HG03558 (cell line): ENCODE measurements around the gene TH.
"Not testable (repeated sequence)": the region's sequence is repeated elsewhere in the genome, so short reads cannot be mapped to it uniquely, and the experiment has no call there.

ENCODE experiments used
- ATAC-seq: cut with Tn5 transposase; IDR thresholded peaks from one replicate; pipeline ENCODE4 v1.9.1; 2021; ENCODE audit warnings: moderate number of reproducible peaks; ENCODE audit not compliant: unreplicated experiment; ENCODE audit errors: extremely low read depth

The TH gene

DNA sequence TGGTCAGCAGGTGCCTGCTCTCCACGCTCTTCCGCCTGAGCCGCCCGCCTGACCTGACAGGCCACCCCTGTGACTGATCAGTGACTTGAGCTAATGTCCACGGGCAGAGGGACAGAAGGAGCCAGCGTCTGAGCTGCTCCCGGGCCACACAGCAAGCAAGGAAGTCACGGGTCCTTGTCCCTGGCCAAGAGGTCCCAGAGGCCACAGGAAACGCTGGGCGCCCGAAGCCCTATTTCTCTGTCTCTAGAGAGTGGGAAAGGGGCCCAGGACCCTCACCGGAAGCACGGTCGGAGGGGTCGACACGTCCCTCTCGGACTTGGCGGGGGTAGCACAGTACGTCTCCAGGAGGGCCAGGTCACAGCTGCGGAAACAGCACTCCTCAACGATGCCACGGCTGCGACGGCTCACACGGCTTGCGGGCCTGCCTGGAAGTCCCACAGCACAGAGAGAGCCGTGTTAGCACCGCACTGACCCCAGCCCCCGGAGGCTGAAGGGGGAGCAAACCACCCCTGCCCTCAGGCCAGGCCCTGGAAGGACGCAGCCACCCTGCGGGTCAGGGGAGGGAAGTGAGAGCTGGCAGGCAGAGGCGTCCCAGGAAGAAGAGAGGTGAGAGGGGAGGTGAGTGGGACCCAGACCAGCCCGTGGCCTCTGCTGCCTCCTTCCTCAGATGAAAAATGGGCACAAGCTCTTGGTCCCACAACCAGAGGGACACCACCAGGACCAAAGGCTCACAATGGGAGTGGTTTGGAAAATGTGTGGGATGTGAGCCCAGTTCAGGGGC is 38.2 kb downstream of the TH start:
- no peak for ATAC-seq

DNA sequence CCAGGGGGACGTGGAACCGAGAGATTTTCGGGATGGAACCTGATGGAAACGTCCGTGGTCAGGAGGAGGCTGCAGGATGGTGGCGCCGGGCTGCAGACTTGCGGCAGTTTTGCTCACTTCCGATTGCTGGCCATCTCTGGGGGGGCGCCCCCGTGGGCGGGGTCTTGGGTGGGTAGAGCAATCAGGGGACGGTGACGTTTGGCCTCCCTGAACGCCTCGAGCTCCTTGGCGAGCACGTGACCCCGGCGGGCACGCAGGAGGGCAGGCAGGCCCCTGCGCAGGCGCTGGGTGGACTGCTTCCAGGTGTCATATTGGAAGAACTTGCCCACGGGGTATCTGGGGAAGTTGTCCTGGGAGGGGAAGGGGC is 38.8 kb downstream of the TH start:
- no peak for ATAC-seq

DNA sequence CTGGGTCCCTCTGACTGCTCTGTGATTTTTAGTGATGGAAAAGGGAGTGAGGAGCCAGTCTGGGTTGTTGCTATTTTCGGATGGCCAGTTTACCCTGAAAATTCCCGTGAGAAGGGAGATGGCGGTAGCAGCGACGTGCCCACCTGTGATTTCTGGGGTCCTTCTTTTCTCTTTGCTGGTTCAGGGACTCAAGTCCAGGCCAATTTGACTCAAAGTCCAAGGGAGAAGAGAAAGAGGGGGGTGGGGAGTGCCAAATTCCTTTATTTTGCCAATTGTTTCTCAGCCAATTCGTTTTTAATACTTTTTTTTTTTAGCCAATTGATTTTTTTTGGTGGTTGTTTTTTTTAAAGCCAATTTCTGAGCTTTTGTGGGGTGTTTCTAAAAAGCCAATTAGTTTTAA is 39.4 kb downstream of the TH start:
- no peak for ATAC-seq

DNA sequence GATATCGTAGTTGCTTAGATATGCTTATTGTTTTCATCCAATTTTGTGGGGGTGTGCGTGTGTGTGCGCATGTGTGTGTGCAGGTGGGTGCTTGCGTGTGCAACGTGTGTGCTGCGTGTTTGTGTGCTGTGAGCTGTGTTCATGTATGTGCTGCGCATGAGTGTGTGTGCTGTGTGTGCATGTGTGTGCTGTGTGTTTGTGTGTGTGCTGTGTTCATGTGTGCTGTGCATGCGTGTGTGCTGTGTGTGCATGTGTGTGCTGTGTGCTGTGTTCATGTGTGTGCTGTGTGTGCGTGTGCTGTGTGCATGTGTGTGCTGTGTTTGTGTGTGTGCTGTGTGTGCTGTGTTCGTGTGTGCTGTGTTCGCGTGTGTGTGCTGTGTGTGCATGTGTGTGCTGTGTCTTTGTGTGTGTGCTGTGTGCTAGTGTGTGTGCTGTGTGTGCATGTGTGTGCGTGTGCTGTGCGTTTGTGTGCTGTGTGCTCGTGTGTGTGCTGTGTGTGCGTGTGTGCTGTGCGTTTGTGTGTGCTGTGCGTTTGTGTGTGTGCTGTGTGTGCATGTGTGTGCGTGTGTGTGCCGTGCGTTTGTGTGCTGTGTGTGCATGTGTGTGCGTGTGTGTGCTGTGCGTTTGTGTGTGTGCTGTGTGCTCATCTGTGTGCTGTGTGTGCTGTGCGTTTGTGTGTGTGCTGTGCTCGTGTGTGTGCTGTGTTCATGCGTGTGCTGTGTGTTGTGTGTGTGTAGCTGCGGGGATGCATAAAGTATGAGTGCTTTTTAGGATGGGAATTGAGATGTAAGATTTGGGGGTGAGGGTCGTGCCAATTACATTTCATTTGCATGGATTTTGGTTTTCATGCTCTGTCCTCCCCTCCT is 40.0 kb downstream of the TH start:
- no peak for ATAC-seq

DNA sequence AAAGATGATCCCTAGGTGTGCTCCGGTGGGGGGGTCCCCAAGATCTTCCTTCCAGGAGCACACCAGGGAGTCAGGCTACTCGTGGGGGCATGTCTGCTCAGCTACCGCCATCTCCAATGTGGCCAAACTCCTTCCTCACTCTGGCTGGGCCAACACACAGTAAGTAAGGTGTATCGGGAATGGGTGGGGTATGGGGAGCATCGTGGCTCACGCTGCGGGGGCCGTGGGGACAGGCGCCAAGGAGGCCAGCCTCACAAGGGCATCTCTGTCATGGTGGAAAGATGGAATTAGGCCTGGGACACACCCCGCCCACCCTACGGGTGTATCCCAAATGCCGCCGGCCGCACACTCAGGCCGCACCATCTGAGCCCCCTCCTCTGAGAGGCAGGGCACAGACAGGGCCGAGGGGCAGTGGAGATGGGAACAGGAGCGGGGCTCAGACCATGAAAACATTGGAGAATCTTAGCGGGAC is 40.7 kb downstream of the TH start:
- no peak for ATAC-seq

DNA sequence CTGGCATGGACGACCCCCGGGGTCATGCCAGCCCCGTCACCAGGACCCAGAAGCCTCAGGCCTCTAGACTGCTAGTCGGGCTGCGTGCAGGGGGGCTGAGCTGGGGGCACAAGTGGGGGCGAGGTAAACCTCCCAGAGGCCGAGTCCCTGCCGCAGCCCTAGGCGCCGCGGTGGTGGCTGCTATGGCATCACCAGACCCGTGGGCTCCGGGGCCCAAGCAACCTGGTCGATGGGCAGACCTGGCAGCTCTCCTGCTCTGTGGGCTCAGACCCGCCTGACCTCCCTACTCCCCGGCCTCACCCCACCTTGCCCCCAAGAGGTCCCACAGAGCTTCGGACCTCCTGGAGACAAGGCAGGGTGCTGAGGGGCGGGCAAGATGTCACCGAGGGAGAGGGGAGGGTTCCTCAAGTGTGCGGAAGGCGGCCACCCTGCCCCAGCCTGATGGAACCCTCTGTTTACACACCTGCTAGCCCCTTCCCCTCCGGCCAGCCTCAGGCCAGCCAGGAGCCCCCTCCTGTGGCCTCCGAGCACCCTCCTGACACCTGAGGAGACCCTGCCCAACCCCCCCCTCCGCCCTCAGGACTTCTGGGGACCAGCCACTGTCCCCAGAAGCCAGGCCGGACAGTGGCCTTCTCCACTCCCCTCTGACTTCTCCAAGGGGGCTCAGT is 41.8 kb downstream of the TH start:
- no peak for ATAC-seq

DNA sequence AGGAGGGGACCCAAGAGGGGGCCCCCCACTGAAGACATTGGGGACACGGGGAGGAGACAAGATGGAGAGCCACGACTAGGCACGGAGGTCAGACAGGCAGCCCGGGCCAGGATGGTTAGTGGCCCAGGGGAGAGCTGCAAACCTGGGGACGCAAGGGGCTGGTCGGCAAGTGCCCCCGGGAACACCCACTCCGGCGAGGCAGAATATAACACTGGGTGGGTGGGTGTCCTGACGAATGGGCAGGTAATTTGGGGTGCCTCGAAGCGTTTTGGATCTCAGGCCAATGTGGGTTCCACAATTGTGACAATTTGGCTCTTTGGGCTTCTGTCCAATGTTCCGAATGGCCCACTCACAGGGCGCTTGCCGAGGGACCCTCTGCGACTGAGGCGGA is 42.3 kb downstream of the TH start:
- ATAC-seq: no peak

DNA sequence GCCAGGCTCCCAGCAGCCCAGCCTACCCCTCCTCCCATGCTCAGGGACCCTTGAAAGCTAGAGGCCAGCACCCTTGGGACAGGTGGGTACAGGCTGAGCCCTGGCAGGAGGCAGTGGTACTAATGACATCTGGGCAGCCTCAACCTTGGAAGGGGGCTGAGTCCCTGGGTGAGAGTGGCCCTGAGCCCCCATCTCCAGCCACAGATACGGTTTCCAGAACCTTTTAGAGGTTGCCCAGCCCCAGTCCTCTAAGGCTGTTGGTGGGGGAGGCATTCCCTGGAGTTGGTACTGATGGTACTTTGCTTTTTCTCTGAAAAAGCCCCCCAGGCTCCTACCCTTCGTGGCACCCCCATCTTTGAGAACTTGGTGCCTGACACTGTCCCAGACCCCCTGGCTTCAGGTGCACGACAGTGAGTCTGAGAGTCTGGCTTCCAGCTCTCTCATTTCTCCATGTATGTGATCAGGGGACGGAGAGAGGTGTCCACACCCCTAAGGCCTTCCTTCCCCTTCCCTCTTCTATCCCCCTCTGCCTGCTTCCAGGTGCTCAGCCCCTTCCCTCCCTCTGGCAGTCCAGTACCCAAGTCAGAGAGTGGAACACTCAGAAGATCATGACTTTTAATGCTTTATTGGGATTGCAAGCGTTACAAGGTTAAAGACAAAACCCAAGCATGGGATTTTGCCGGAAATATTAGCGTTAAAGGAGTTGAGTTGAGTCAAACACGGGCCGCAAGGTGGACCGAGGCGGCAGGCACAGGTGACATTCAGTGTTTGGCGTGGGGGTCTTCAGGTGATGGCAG is 42.9 kb downstream of the TH start:
- no peak for ATAC-seq

DNA sequence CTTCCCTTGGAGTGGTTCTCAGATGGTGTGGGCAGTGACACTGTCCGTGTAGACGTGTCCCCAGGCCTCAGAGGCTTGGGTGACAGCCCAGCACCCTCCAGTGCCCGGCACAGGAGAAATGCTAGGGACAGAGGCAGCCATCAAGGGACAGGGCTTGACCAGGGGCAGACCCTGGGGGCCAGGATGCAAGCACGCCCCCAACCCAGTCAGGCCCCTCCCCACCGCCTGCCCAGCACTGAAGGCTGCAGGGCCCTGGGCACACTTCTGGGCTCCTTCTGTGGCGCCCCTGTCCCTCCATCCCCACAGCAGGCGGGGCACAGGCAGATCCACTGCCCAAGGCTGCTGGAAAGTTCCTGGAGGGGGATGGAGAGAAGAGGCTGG is 43.5 kb downstream of the TH start:
- ATAC-seq: no peak

DNA sequence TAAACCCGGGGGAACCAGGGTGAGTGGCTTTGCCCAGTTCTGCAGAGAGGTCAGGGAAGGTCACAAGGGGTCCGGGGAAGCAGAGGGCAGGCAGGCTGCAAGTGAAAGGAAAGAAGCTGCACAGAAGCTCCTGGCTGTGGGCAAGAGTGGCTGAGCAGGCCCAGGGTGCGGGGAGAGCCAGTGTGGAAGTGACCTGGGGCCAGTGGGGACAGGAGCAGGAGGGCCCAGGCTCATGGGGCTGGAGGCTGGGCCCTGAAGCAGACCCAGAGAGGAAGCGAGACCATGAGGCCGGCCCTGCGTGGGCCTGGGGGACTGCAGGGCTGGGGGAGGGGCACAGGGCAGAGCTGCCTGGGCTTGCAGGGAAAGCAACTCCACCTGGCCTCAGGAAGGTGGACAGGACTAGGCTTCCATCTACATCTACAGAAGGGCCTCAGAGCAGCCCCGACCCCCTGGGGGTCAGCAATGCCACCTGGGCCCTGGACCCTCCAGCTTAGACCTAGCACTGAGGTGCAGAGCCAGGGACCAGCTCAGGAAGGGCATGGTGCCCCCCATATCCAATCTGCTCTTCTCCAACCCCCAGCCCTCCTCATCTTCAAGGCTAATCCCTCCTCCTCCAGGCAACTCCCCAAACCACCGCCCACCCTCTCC is 44.0 kb downstream of the TH start:
- ATAC-seq: no peak

DNA sequence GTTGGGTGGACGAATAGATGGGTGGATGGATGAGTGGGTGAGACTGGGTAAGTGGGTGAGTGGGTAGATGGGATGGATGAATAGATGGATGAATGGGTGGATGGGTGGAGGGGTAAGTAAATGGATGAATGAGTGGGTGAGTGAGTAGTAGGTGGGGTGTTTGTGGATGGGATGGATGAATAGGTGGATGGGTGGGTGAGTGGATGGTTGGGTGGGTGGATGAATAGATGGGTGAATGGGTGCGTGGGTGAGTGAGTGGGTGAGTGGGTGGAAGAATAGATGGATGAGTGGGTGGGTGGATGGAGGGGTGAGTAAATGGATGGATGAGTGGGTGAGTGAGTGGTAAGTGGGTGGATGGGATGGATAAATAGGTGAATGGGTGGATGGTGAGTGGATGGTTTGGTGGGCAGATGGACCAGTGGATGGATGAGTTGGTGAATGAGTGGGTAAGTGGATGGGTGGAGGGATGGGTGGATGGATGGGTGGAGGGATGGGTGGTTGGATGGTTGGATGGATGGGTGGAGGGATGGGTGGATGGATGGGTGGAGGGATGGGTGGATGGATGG is 45.0 kb downstream of the TH start:
- no peak for ATAC-seq

DNA sequence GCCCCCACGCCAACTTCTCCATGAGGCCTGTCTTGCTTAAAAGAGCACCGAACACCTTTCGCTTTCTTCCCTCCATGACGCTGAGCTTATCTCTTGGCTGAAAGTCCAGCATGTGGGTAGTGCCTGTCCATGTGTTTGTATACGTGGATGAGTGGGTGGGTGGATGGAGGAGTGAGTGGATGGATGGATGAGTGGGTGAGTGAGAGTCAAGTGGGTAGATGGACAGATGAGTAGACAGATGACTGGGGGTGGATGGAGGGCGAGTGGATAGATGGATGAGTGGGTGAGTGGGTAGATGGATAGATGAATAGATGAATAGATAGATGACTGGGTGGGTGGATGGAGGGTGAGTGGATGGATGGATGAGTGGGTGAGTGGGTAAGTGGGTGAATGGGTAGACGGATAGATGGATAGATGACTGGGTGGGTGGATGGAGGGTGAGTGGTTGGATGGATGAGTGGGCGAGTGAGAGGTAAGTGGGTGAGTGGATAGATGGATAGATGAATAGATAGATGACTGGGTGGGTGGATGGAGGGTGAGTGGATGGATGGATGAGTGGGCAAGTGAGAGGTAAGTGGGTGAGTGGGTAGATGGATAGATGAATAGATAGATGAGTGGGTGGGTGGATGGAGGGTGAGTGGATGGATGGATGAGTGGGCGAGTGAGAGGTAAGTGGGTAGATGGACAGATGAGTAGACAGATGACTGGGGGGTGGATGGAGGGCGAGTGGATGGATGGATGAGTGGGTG is 46.7 kb downstream of the TH start:
- ATAC-seq: not testable (repeated sequence)

DNA sequence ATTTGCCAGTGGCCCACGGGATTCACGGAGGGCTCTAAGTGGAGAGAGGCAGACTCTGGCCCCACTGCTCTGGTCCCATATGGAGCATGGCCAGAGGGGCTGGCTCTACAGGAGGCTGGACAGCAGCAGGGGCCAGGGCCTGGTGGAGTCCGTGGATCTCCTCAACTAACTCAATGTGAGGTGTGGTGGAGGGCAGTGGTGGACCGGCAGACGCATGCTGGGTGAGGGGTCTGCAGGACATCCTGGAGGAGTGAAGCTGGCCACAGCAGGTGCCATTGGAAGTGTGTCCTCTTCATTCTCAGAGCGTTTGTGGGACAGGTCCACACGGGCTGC is 48.0 kb downstream of the TH start:
- no peak for ATAC-seq

DNA sequence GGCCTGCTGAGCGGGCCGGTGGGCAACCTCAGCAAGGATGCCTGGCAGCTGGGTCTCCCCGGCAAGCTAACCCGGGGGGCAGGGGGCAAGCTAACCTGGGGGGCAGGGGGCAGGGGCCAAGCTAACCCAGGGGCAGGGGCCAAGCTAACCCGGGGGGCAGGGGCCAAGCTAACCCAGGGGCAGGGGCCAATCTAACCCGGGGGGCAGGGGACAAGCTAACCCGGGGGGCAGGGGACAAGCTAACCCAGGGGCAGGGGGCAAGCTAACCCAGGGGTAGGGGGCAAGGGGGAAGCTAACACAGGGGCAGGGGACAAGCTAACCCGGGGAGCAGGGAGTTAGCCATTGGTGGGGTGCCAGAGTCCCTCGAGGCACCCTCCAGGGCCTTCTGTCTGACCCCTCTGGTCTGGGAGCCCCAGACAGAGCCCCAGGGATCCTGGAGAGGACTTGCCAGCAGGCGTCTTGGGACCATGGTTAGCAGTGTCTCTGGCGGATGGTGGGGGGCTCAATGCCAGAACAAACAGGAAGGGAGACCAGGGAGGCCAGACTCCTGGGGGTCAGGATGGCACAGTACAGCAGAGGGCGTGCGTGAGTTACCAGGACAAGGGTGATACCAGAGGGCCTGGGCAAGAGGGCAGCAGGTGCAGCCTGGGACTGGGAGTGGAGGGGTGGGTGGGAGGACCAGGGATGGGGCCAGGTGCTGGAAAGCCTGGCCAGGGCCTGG is 48.5 kb downstream of the TH start:
- ATAC-seq: no peak

DNA sequence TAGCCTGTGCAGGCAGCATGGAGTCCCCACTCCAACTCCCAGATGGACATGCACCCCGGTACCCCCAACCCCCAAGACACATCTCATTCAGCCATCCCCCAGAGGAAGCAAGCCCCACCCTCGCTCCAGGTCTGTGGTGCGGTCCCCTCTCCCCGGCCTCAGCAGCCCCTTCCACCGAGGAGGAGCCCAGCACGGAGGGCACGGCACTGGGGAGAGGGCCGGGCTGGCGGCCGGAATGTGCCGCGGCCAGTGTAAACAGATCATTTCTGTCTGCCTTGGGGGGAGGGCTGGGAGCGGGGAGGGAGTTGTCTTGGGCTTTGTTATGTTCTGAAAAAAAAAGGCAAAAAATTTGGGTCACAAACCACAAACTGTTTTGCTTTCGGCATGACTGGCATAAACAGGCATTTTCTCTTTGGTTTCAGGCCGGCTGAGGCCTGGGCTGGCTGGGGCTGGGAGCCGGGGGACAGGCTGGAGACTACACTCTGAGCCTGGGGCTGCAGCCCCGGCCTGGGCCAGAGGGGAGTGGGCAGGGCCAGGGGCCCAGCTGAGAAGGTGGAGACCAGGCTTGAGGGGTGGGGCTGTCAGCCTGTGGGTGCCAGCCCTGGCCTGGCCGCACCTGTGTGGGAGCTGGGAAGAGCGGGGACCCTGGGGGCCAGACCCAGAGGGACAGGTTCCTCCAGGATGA is 49.3 kb downstream of the TH start:
- no peak for ATAC-seq

DNA sequence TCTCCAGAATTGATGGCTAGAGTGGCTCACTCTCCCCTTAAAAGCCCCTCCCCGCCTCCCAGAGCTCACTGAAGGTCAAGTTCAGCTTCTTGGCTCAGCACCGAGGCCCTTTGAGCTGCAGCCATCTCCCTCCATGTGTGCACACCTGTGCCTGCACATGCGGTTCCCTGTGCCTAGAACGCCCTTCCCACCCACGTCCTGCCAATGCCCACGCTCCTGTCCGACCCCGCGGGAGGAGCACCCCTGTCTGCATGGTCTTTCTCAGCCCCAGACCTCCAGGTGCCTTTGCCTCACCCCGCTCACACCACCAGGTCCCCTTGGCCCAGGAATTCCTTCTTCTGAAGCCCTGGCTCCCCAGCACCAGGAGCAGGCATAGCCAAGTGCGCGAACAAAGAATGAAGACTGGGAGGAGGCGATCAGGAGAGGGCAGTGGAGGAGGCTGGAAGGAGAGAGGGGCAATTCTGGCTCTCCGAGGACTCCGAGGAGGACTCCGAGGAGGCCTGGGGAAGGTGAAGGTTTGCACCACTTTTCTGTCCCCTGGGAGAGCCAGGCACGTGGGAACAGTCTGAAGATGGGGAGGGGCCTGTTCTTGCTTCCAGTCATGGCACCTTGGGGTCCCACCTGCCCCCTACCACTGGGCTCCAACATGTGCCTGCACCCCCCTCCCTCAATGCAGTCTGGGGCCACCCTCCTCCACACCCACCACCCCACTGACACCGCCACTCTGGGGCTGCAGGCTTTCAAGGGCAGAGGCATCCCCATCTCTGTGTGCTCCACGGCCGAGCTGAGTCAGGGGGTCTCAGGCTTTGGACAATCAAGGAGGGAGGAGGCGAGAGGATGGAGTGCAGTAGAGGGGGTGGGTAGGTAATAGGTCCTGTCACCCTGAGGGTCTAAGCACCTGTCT is 50.1 kb downstream of the TH start:
- ATAC-seq: no peak
